ENCODE measurements around the gene PSMB11. TPM values are rescaled to one million over a fixed set of nuclear protein-coding genes. Genes with fewer than 3 reads are reported as not detected.

PSMB11 gene
- total and polyA plus RNA-seq, 5 experiments from 2014 or later: 0.12 to 0.36 (median 0.23) TPM; not detected in 2

GRCh38 chr14:23080474-23080873 is 38.5 kb downstream of the PSMB11 start:
- Mint-ChIP-seq H3K36me3 (peaks cover 11 to 94% (median 27%) of the 10 kb centered on the region in 3 donors), H3K4me1 (peaks cover 0 to 18% (median 4%) of the 10 kb centered on the region in 4 donors), H3K27me3 (no peaks in the 10 kb centered on the region), H3K27ac (peak overlapping the region; percentile 12 to 73 (median 42)), H3K9me3 (no peaks in the 10 kb centered on the region), H3K4me3 (no peak overlapping the region)
- ATAC-seq (no peak), DNase-seq (no peak)
- POLR2A ChIA-PET: no interaction called here

DNA sequence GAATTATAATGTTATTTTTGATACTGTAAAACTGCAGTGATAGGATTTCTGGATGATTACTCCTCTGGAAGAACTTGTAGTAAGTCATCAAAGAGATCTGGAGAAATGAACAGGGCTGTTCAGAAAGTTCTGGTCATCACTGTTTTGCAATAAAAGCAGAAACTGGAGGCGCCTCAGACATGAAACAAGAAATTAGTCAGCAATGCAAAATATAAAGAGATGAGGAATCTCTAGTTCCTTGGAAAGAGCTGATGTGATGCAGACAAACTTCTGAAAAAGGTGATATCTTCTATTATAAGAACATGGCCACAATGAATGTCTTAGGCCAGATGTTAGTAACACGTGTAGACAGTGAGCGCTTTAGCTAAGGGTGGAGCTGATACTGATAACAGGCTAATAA is 43.4 kb downstream of the PSMB11 start:
- Mint-ChIP-seq H3K27ac (peak overlapping the region in 3 of 10 donors; percentile 8 to 41 (median 28)), H3K4me1 (peaks cover 11 to 32% (median 23%) of the 10 kb centered on the region in 4 donors), H3K4me3 (no peak overlapping the region), H3K27me3 (no peaks in the 10 kb centered on the region), H3K9me3 (no peaks in the 10 kb centered on the region), H3K36me3 (peaks cover 11 to 95% (median 16%) of the 10 kb centered on the region in 3 donors)
- no peak for DNase-seq
- ATAC-seq: no peak
- POLR2A ChIA-PET: interaction anchor here (3.9 kb wide), 1 partner anchor 9 kb away, joined by 12 read pairs; the partner anchor contains the start of genes ACIN1 and C14orf119

DNA sequence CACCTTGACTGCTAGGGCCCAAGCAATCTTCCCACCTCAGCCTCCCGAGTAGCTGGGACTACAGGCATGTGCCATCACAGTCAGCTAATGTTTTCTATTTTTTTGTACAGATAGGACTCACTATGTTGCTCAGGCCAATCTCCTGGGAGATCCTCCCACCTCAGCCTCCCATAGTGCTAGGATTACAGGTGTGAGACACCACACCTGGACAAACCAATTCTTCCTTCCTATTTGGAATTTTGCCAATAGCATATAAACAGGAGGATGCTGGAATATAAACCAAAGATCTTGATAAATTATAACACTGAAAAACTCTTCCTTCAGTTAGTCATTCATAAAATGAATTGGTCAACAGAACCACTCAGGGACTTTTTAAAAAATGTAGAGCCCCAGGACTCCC is 44.6 kb downstream of the PSMB11 start:
- POLR2A ChIA-PET: interaction anchor here (3.9 kb wide), 1 partner anchor 8 kb away, joined by 12 read pairs; the partner anchor contains the start of genes ACIN1 and C14orf119
- Mint-ChIP-seq H3K4me3 (no peak overlapping the region), H3K36me3 (peaks cover 7 to 96% (median 13%) of the 10 kb centered on the region in 3 donors), H3K27me3 (no peaks in the 10 kb centered on the region), H3K4me1 (peaks cover 13 to 35% (median 25%) of the 10 kb centered on the region in 4 donors), H3K27ac (peak overlapping the region in 5 of 10 donors; percentile 11 to 52 (median 28)), H3K9me3 (no peaks in the 10 kb centered on the region)
- ATAC-seq: no peak
- no peak for DNase-seq

- H3K4me1 Mint-ChIP-seq: peaks cover 20 to 53% (median 26%) of the 10 kb centered on the region in 4 donors
- peaks cover 10 to 89% (median 16%) of the 10 kb centered on the region in 3 donors for H3K36me3 Mint-ChIP-seq
- H3K4me3 Mint-ChIP-seq: no peak overlapping the region
- POLR2A ChIA-PET: interaction anchor here (1.3 kb wide), 1 partner anchor 19 kb away, joined by 3 read pairs; no protein-coding TSS in a partner anchor
- no peaks in the 10 kb centered on the region for H3K27me3 Mint-ChIP-seq
- ATAC-seq: no peak
- H3K9me3 Mint-ChIP-seq: no peaks in the 10 kb centered on the region
- DNase-seq: no peak
- H3K27ac Mint-ChIP-seq: peak overlapping the region in 1 of 10 donors; percentile 11
Observed at GRCh38 chr14:23089498-23090253, 47.7 kb downstream of the PSMB11 start.

DNA sequence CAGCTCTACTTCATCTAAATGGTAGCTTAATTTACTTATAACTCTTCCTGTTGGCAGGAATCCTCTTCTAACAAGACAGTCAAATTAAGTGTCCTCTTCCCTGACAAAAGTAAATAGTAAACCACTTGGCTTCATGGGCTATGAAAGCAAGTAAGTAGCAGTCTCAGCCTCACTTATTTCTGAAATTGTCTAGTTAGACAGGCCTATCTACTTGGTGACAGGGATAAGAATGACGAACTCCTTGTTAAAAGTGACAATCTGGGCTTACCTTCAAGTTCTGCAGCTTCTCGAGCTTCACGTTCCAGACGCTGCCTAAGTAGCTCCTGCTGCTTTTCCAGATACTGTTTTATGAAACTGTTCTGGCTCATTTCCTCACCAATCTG is 48.2 kb downstream of the PSMB11 start:
- Mint-ChIP-seq H3K4me3 (no peak overlapping the region), H3K9me3 (no peaks in the 10 kb centered on the region), H3K36me3 (peaks cover 8 to 83% (median 14%) of the 10 kb centered on the region in 3 donors), H3K27ac (peak overlapping the region in 3 of 10 donors; percentile 11 to 57 (median 27)), H3K4me1 (peaks cover 20 to 51% (median 25%) of the 10 kb centered on the region in 4 donors), H3K27me3 (no peaks in the 10 kb centered on the region)
- DNase-seq: no peak
- POLR2A ChIA-PET: interaction anchor here (1.3 kb wide), 1 partner anchor 19 kb away, joined by 3 read pairs; no protein-coding TSS in a partner anchor
- ATAC-seq: no peak

DNA sequence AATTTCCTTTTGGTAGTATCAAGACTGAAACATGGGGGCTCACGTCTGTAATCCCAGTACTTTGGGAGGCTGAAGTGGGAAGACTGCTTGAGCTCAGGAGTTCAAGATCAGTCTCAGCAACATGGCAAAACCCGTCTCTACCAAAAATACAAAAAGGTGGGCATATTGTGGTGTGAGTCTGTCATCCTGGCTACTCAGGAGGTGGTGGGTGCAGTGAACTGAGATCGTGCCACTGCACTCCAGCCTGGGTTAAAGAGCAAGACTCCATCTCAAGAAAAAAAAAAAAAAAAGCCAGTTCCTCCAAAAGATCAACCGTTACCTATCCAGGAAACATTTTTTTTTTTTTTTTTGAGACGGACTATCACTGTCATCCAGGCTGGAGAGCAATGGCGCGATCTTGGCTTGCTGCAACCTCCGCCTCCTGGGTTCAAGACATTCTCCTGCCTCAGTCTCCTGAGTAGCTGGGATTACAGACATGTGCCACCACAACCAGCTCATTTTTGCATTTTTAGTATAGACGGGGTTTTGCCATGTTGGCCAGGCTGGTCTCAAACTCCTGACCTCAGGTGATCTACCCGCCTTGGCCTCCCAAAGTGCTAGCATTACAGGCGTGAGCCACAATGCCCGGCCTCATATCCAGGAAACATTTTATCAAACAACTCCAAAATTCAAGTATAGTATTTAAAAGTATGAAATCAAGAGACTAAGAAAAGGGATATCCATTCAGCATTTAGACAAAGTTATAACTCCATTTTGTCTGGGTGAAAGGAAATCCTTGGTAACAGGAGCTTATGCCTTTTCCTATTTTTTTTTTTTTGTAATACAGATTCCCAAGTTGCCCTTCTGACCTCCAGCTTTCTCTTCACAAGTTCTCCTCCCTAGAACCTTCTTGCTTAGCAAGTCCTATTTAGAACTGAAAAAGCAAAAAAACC is 49.5 kb downstream of the PSMB11 start:
- peaks cover 19 to 51% (median 22%) of the 10 kb centered on the region in 4 donors for H3K4me1 Mint-ChIP-seq

GRCh38 chr14:23093104-23093503 is 51.1 kb downstream of the PSMB11 start:
- POLR2A ChIA-PET: interaction anchor here (3.6 kb wide), 1 partner anchor 208 kb away, joined by 41 read pairs; the partner anchor contains the start of gene PPP1R3E
- Mint-ChIP-seq H3K4me1 (peaks cover 21 to 58% (median 29%) of the 10 kb centered on the region in 4 donors), H3K36me3 (peaks cover 12 to 66% (median 16%) of the 10 kb centered on the region in 3 donors), H3K4me3 (peak overlapping the region in 1 of 10 donors; percentile 54), H3K27ac (peak overlapping the region in 2 of 10 donors; percentile 12 to 29), H3K27me3 (no peaks in the 10 kb centered on the region), H3K9me3 (no peaks in the 10 kb centered on the region)
- no peak for DNase-seq
- no peak for ATAC-seq

More for the DNA sequence above, 49.5 kb downstream of the PSMB11 start:
- H3K27me3 Mint-ChIP-seq: no peaks in the 10 kb centered on the region
- H3K9me3 Mint-ChIP-seq: no peaks in the 10 kb centered on the region
- H3K36me3 Mint-ChIP-seq: peaks cover 8 to 70% (median 14%) of the 10 kb centered on the region in 3 donors
- ATAC-seq (no peak), DNase-seq (no peak)
- H3K27ac Mint-ChIP-seq: peak overlapping the region in 2 of 10 donors; percentile 13 to 15
- POLR2A ChIA-PET: interaction anchor here (0.6 to 1.7 kb wide), 6 partner anchors 9 to 162 kb away, joined by 3 to 7 read pairs (median 4); no protein-coding TSS in a partner anchor
- H3K4me3 Mint-ChIP-seq: peak overlapping the region in 3 of 10 donors; percentile 16 to 58 (median 37)

GRCh38 chr14:23093526-23093925 is 51.5 kb downstream of the PSMB11 start:
- Mint-ChIP-seq H3K27ac (peak overlapping the region in 3 of 10 donors; percentile 12 to 45 (median 12)), H3K27me3 (no peaks in the 10 kb centered on the region), H3K36me3 (peaks cover 12 to 66% (median 16%) of the 10 kb centered on the region in 3 donors), H3K4me3 (peak overlapping the region in 1 of 10 donors; percentile 54), H3K4me1 (peaks cover 21 to 60% (median 31%) of the 10 kb centered on the region in 4 donors), H3K9me3 (no peaks in the 10 kb centered on the region)
- DNase-seq (no peak), ATAC-seq (no peak)
- POLR2A ChIA-PET: interaction anchor here (2.5 to 3.6 kb wide), 4 partner anchors 16 to 208 kb away, joined by 15 to 123 read pairs (median 34); partner anchors contain the start of genes CEBPE and PPP1R3E

Other genes with a start within 250 kb of the PSMB11 start
- 1 to 10 TPM; 2.6 to 3.5 TPM for gene SLC7A7, start 226.8 kb upstream of the PSMB11 start, total RNA-seq
- under 1 TPM; 0.13 to 0.46 (median 0.26) TPM for gene SLC7A7, start 226.8 kb upstream of the PSMB11 start, polyA plus RNA-seq
- gene MRPL52, start 212.3 kb upstream of the PSMB11 start, total RNA-seq: 10 to 100 TPM; 69.9 to 75.3 TPM
- 100 to 1,000 TPM; 120 to 155 (median 148) TPM for gene MRPL52, start 212.3 kb upstream of the PSMB11 start, polyA plus RNA-seq
- gene MMP14, start 205.6 kb upstream of the PSMB11 start, total RNA-seq: 1 to 10 TPM; 2.5 to 3.3 TPM
- not detected for gene MMP14, start 205.6 kb upstream of the PSMB11 start, polyA plus RNA-seq
- 10 to 100 TPM; 70.5 to 72.6 TPM for gene LRP10, start 170.5 kb upstream of the PSMB11 start, total RNA-seq
- gene LRP10, start 170.5 kb upstream of the PSMB11 start, polyA plus RNA-seq: 10 to 100 TPM; 49.4 to 67.5 (median 52.2) TPM
- gene REM2, start 159.0 kb upstream of the PSMB11 start, total RNA-seq: 1 to 10 TPM; 4.8 to 5.7 TPM
- under 1 TPM; 0.15 to 0.72 (median 0.29) TPM for gene REM2, start 159.0 kb upstream of the PSMB11 start, polyA plus RNA-seq
- gene RBM23, start 123.1 kb upstream of the PSMB11 start, total RNA-seq: 100 to 1,000 TPM; 143 to 148 TPM
- 10 to 100 TPM; 42.2 to 62.8 (median 59.6) TPM for gene RBM23, start 123.1 kb upstream of the PSMB11 start, polyA plus RNA-seq
- 10 to 100 TPM; 37.7 to 38.8 TPM for gene PRMT5, start 112.8 kb upstream of the PSMB11 start, total RNA-seq
- 10 to 100 TPM; 42.4 to 67.3 (median 62.2) TPM for gene PRMT5, start 112.8 kb upstream of the PSMB11 start, polyA plus RNA-seq
- gene HAUS4, start 85.1 kb upstream of the PSMB11 start, total RNA-seq: 10 to 100 TPM; 24.4 to 26.7 TPM
- 10 to 100 TPM; 27.1 to 31.7 (median 29.8) TPM for gene HAUS4, start 85.1 kb upstream of the PSMB11 start, polyA plus RNA-seq
- 1 to 10 TPM; 1.5 to 1.9 TPM for gene AJUBA, start 59.7 kb upstream of the PSMB11 start, total RNA-seq
- 1 to 10 TPM in 1 of 3 donors, under 1 TPM in 2; 0.05 to 1.2 (median 0.45) TPM for gene AJUBA, start 59.7 kb upstream of the PSMB11 start, polyA plus RNA-seq
- gene C14orf93, start 32.1 kb upstream of the PSMB11 start, total RNA-seq: 10 to 100 TPM; 16.8 to 17.3 TPM
- 10 to 100 TPM in 1 of 3 donors, 1 to 10 TPM in 2; 5.6 to 10.9 (median 7.5) TPM for gene C14orf93, start 32.1 kb upstream of the PSMB11 start, polyA plus RNA-seq
- gene PSMB5, start 7.3 kb upstream of the PSMB11 start, total RNA-seq: 10 to 100 TPM; 30.2 to 35.8 TPM
- gene PSMB5, start 7.3 kb upstream of the PSMB11 start, polyA plus RNA-seq: 10 to 100 TPM; 33.2 to 49.7 (median 37.9) TPM
- gene CDH24, start 15.3 kb downstream of the PSMB11 start, total RNA-seq: 1 to 10 TPM in 1 of 2 experiments, under 1 TPM in 1; 0.96 to 1.2 TPM
- gene CDH24, start 15.3 kb downstream of the PSMB11 start, polyA plus RNA-seq: under 1 TPM; 0.06 to 0.31 (median 0.09) TPM
- 100 to 1,000 TPM; 311 to 322 TPM for gene ACIN1, start 52.9 kb downstream of the PSMB11 start, total RNA-seq
- gene ACIN1, start 52.9 kb downstream of the PSMB11 start, polyA plus RNA-seq: 10 to 100 TPM in 1 of 3 donors, 1 to 10 TPM in 2; 6.3 to 14.1 (median 8.6) TPM
- gene C14orf119, start 53.3 kb downstream of the PSMB11 start, total RNA-seq: 10 to 100 TPM; 39.4 to 49.0 TPM
- 100 to 1,000 TPM in 1 of 3 donors, 10 to 100 TPM in 2; 62.7 to 122 (median 78.5) TPM for gene C14orf119, start 53.3 kb downstream of the PSMB11 start, polyA plus RNA-seq
- not detected for gene CIROP, start 62.8 kb downstream of the PSMB11 start, total RNA-seq
- gene CIROP, start 62.8 kb downstream of the PSMB11 start, polyA plus RNA-seq: not detected
- gene CEBPE, start 77.0 kb downstream of the PSMB11 start, total RNA-seq: 1 to 10 TPM; 1.5 to 1.8 TPM
- 1 to 10 TPM in 2 of 3 donors, under 1 TPM in 1; 0.66 to 2.4 (median 1.6) TPM for gene CEBPE, start 77.0 kb downstream of the PSMB11 start, polyA plus RNA-seq
- gene SLC7A8, start 141.4 kb downstream of the PSMB11 start, total RNA-seq: 1 to 10 TPM; 7.2 to 7.9 TPM
- gene SLC7A8, start 141.4 kb downstream of the PSMB11 start, polyA plus RNA-seq: 10 to 100 TPM in 2 of 3 donors, 1 to 10 TPM in 1; 4.0 to 12.8 (median 10.9) TPM
- not detected for gene RNF212B, start 195.7 kb downstream of the PSMB11 start, total RNA-seq
- not detected for gene RNF212B, start 195.7 kb downstream of the PSMB11 start, polyA plus RNA-seq
- 10 to 100 TPM; 15.4 to 16.0 TPM for gene HOMEZ, start 243.9 kb downstream of the PSMB11 start, total RNA-seq
- 1 to 10 TPM; 3.9 to 6.1 (median 5.9) TPM for gene HOMEZ, start 243.9 kb downstream of the PSMB11 start, polyA plus RNA-seq